ENCODE data around the gene LRFN4.
A peak's percentile ranks its signal among the peaks of the same experiment; 100 is the strongest.

The LRFN4 gene

GRCh38 chr11:66840317-66841091 is 16.4 kb upstream of the LRFN4 start:
- no peak for DNase-seq (ENCODE audit: low read depth in 2 of 2)
- TF ChIP-seq CTCF (IDR thresholded peaks at IDR 0.05; ENCODE audit: low read depth, low read length): no peak
- no peak overlapping the region for H3K4me3 ChIP-seq (replicated peaks in 1 of 2; ENCODE audit: low read depth in 2 of 2, low read length in 2 of 2)

GRCh38 chr11:66841861-66842260 is 15.0 kb upstream of the LRFN4 start:
- no peak for TF ChIP-seq CTCF (IDR thresholded peaks at IDR 0.05; ENCODE audit: low read depth, low read length)
- peak overlapping the region; percentile 93 to 98 for H3K4me3 ChIP-seq (replicated peaks in 1 of 2; ENCODE audit: low read depth in 2 of 2, low read length in 2 of 2)
- no peak for DNase-seq (ENCODE audit: low read depth in 2 of 2)

- H3K4me3 ChIP-seq (replicated peaks in 1 of 2; ENCODE audit: low read depth in 2 of 2, low read length in 2 of 2): peak overlapping the region; percentile 93 to 98
- no peak for TF ChIP-seq CTCF (IDR thresholded peaks at IDR 0.05; ENCODE audit: low read depth, low read length)
- DNase-seq (ENCODE audit: low read depth in 2 of 2): no peak
Measured at GRCh38 chr11:66842501-66842895, 14.4 kb upstream of the LRFN4 start.

GRCh38 chr11:66842896-66843775 is 13.7 kb upstream of the LRFN4 start, which contains the start of gene RCE1:
TSS of gene RCE1 (plus strand) at chr11:66843441. CDS start at chr11:66843456, 15 bp downstream.
- TF ChIP-seq CTCF (IDR thresholded peaks at IDR 0.05; ENCODE audit: low read depth, low read length): no peak
- DNase-seq (ENCODE audit: low read depth in 2 of 2): peak; percentile 87 to 94
- H3K4me3 ChIP-seq (replicated peaks in 1 of 2; ENCODE audit: low read depth in 2 of 2, low read length in 2 of 2): peak within 1 kb of the TSS; percentile 98 to 99

- no peak for TF ChIP-seq CTCF (IDR thresholded peaks at IDR 0.05; ENCODE audit: low read depth, low read length)
- peak overlapping the region; percentile 98 to 99 for H3K4me3 ChIP-seq (replicated peaks in 1 of 2; ENCODE audit: low read depth in 2 of 2, low read length in 2 of 2)
- no peak for DNase-seq (ENCODE audit: low read depth in 2 of 2)
Measured at GRCh38 chr11:66843776-66844495, 12.9 kb upstream of the LRFN4 start.

- H3K4me3 ChIP-seq (replicated peaks in 1 of 2; ENCODE audit: low read depth in 2 of 2, low read length in 2 of 2): peak overlapping the region; percentile 98 to 99
- no peak for DNase-seq (ENCODE audit: low read depth in 2 of 2)
- TF ChIP-seq CTCF (IDR thresholded peaks at IDR 0.05; ENCODE audit: low read depth, low read length): no peak
Measured at GRCh38 chr11:66844496-66845142, 12.2 kb upstream of the LRFN4 start.

Measured in cardiac fibroblast (primary cell).